Uterus (tissue), 2 donors: ENCODE measurements around the gene DYNC2H1.

Experiments used
- CTCF ChIP-seq, 4 experiments: fragments of 200-600 bp in 2 of 4; fragments of 450-650 bp in 2 of 4; sonication (generic) in 2 of 4; IDR thresholded peaks; one replicate each; pipeline ENCODE4 v1.5.1; 2016 to 2019; ENCODE audit warnings: antibody characterized with exemption in 4 of 4, mild to moderate bottlenecking in 2 of 4, moderate library complexity in 1 of 4
- POLR2A ChIP-seq, 2 donors: fragments of 450-650 bp; IDR thresholded peaks; one replicate each; pipeline ENCODE4 v1.6.1; 2016; ENCODE audit warnings: antibody characterized with exemption in 2 of 2, mild to moderate bottlenecking in 1 of 2, moderate library complexity in 1 of 2

GRCh38 chr11:103520792-103521191 is 411.6 kb downstream of the DYNC2H1 start:
- no peak for TF ChIP-seq CTCF (IDR thresholded peaks at IDR 0.05)
- TF ChIP-seq POLR2A (IDR thresholded peaks at IDR 0.05) = no peak
